PC-9 (cell line): ENCODE measurements around the gene PSMA5.

Source experiments
- EZH2 ChIP-seq: fragments of 200-600 bp; sonication (generic); IDR thresholded peaks from 2 replicates; pipeline ENCODE4 v1.8.0; 2017; ENCODE audit warnings: antibody characterized with exemption, low read depth
- TF ChIP-seq, protein P1 (sequence below): fragments of 200-600 bp; sonication (generic); conservative IDR thresholded peaks from 2 replicates; pipeline ENCODE4 v1.6.1; 2017; ENCODE audit warnings: mixed run types, antibody characterized with exemption, mild to moderate bottlenecking, moderate library complexity

GRCh38 chr1:109389638-109390341, 36.5 kb downstream of the PSMA5 start:
- TF ChIP-seq, protein P1, sequence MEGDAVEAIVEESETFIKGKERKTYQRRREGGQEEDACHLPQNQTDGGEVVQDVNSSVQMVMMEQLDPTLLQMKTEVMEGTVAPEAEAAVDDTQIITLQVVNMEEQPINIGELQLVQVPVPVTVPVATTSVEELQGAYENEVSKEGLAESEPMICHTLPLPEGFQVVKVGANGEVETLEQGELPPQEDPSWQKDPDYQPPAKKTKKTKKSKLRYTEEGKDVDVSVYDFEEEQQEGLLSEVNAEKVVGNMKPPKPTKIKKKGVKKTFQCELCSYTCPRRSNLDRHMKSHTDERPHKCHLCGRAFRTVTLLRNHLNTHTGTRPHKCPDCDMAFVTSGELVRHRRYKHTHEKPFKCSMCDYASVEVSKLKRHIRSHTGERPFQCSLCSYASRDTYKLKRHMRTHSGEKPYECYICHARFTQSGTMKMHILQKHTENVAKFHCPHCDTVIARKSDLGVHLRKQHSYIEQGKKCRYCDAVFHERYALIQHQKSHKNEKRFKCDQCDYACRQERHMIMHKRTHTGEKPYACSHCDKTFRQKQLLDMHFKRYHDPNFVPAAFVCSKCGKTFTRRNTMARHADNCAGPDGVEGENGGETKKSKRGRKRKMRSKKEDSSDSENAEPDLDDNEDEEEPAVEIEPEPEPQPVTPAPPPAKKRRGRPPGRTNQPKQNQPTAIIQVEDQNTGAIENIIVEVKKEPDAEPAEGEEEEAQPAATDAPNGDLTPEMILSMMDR, result no peak
- no peak for TF ChIP-seq EZH2
